NCI-H446 (cell line): ENCODE data around the gene CCDC148.

Experiments
- DNase-seq, 2 experiments: peaks; one replicate each; lab custom pipeline; 2025; lab: John Stamatoyannopoulos, UW

CCDC148 gene

DNA sequence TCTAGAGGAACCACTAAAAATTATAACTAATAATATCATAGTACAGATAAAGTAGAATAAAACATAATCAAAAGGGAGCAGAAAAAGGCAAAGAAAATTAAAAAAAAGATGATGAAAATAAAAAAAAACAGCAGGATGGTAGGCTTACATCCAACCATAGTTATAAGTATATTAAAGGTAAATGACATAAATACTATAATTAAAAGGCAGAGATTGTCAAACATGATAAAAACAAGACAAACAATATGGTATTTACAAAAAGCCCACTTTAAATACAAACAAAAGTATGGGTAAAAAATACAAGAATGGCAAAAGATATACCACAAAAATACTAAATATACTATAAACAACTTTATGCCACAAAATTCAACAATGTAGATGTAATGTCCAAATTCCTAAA is 24.4 kb downstream of the CCDC148 start:
- no peak for DNase-seq

DNA sequence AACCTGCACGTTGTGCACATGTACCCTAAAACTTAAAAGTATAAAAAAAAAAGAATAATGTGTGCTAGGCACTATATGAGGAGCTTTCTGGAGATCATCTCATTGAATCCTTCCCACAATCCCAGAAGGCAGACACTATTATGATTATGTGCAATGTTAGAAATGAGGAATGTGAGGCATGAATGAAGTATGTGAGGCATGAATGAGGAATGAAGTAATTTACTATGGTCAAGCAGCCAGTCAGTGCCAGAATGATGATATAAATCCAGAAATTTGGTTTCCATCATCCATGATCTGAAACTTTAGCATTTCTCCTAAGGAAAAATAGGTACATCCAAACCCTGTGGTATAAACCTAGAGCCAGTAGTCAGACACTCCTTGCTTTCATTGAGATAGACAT is 42.0 kb downstream of the CCDC148 start:
- DNase-seq = no peak

GRCh38 chr2:158413581-158413980 is 43.0 kb downstream of the CCDC148 start:
- no peak for DNase-seq

- no peak for DNase-seq
Observed at GRCh38 chr2:158412206-158412605, 44.3 kb downstream of the CCDC148 start.

DNA sequence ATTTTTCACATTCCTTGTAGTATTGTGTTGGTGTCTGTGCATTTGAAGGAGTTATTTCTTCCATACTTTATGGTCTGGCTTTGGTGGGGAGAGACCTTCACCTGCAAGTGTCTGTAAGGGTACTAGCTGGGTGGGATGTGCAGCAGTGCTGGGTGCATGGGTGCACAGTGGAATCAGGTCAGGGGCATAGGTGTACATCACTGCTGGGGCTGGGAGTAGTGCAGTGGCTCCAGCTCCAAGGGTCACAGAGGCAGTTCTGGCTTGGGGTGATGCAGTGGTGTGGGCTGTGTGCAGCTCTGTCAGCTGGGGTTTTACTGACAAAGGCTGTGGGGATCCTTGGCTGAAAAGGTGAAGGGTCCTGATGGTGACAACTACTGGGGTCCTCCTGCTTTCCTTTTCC is 44.8 kb downstream of the CCDC148 start:
- no peak for DNase-seq

DNA sequence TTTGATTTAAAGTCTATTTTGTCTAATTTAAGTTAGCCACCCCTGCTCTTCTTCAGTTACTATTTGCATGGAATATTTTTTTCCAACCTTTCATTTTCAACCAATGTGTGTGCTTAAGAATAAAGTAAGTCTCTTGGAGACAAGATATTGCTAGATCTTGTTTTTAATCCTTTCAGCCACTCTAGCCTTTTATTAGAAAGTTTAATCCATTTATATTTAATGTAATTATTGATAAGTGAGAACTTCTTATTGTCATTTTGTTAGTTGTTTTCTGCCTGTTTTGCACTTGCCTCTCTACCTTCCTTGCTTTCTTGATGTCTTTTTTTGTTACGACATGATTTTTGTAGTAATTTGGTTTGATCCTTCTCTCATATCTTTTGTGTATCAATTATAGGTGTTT is 46.4 kb downstream of the CCDC148 start:
- DNase-seq = no peak

DNA sequence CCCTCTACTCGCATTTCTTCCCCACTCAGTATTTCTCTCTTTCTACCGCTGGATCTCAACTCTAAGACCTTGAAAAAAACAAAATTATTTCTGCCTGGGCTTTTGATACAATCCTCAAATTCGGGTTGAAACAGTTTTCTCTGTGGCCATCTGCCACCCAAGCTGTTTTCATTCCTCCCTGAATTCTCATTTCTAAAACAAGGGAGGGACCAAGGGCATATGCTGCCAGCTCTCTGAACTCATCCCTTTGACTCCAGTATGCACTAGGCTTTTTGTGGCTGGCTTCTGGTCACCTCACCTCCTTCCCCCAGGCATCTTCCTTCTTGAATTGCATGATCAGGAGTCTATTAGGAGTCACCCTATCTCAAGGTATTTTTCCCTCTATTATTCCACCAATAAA is 49.5 kb downstream of the CCDC148 start:
- DNase-seq = peak; percentile 31 to 82

- no peak for DNase-seq
Observed at GRCh38 chr2:158405341-158405740, 51.2 kb downstream of the CCDC148 start.

DNA sequence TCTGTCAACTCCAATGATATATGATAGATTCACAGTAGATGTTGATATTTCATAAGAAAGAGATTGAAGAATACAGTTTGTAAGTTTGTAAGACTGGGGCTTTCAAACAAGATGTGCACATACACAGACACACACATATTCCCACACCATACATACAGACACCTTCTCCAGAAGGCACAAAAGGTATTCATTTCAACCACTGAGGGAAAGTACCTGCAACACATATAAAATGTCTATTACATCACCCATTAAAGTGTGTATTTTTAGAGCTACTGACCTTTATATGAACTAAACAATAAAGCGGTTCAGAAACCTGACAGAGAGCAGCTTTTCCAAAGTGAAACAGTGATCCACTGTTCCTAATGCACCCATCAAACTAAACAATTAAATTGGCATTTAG is 53.3 kb downstream of the CCDC148 start:
- DNase-seq = no peak

DNA sequence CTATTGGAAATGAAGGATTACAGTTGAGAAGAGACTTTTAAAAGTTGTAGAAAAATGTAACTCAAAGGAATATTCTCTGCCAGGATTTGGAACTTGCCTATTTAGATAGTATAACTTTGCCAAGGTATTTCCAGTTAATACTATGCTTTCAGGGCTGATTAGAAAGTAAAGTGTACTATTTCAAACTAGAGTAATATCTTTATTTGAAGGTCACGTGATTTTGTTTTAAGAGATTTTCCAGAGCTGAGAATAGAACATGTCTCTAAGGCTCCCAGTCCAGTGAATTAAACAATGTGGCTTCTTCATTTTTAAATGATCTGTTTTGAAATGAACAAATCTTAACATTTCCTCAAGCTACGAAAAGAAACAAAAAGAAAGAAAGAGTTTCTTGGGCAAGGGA is 53.9 kb downstream of the CCDC148 start:
- DNase-seq = no peak

DNA sequence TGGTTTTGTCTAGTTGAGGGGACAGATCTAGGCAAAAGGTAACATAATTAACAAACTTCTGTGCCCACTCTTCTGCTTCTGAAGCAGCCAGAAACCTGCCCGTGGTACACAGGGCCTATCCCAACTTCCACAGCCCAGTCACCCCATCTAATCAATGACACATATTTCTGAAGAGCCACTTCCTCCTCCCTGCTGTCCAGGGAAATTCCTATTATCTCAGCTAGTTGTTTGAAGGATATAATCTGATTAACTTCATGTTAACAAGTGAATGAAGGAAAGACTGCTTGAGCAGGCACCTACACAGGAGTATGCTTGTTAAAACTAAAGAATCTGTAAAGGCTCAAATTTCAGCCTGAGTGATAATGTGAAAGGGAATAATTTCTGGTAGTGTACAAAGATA is 61.4 kb downstream of the CCDC148 start:
- DNase-seq = no peak

DNA sequence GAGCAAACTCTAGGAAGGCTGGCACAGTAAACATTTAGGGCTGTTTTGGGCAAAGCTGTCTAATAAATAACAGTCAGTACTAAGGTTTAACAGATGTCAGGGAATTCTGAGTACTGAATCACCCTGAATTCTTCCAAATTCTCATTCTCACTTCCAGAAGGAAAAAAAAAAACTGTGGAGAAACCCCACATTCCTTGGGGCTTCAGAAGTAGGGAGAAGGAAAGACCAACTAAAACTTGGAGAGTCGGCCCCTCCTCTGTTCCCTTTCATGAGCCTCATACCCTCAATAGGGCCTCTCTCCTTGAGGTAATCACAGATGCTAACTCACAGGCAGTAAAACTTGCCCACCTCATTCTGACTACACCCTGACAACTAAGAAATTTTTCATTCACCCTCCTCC is 62.1 kb downstream of the CCDC148 start:
- DNase-seq = no peak

- DNase-seq = no peak
Observed at GRCh38 chr2:158393886-158394285, 62.7 kb downstream of the CCDC148 start.

DNA sequence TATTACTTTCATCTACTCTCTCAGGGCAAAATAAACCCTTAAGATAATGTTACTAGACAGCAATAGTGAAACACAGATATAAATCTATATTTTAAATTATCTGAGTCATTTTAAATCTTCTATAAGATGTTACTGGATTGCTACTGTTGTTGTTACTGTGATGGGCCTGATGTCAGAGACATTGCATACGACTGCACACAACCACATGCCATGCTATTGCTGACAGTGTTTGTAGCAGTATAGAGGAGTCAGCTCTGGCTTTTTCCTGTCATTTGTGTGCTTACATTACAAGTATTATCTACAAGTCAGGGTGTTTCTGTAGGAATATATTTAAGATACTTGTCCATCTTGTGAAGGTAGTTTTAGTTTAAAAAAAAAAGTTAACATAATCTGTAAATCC is 63.9 kb downstream of the CCDC148 start:
- DNase-seq = no peak

DNA sequence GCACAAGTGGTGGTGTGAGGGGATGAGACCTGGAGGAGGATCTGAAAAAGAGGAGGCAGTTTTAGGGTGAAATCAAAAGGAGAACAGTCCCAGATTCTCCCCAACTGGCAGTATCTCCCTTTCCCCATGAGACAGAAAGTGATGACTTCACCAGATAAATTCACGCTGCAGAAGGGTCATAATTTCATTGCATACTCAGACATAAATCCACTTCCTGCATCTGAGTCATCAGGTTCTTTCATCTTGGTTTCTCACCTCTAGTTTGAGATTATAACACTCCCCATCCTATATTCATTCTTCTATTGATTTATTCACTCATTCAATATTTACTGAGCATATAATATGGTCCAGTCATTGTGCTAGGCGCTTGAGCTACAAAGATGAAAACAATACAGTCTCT is 64.7 kb downstream of the CCDC148 start:
- no peak for DNase-seq

DNA sequence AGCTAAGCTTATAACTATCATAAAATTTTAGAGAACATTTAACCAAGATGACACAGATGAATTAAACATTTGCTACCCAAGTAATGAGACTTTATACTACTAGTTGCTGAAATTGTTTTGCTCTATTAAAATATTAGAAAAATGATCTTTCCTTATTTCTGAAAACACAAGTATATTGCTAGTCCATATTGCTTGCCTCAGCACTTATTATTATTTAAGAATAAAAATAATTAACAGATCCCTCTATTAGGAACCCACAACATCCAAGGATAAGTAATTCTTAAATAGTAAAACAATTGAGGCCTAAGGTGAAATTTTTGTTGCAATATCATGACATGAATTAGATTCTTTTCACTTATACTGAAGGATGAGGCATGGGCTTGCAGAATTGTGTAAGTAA is 65.2 kb downstream of the CCDC148 start:
- DNase-seq = no peak

DNA sequence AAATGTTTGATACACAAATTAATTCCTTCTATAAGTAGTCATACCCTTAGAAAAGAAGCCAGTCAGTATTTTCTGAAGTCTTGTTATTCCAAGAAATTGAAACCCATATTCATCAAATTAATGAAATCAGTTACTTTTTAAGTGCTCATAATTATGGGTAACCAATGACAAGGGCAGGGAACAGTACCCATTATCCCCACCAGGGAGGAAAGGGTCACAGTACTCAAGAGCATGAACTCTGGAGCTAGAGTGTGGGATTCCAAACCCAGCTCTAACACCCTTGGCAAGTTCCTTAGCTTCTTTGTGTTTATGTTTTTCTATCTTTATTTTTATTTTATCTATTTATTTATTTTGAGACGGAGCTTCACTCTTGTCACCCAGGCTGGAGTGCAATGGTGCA is 68.4 kb downstream of the CCDC148 start:
- DNase-seq = no peak

DNA sequence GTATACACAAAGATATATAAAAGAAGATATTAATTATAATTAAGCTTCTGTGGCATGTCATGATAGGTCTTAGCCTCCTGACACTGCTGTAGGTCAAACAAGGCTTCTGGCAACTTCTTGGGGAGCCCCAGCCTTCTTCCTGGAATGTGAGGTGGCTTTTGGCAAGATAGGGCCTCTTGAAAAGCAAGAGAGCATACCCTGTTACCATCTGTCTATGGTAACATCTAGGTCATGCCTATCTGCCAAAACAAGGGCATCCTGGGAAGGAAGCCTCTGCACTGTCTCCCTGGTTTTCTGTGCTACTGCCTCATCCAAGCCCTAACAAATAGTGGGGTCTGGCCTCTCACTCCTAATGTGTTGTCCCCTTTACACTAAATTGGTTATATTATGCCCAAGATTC is 70.9 kb downstream of the CCDC148 start:
- no peak for DNase-seq

DNA sequence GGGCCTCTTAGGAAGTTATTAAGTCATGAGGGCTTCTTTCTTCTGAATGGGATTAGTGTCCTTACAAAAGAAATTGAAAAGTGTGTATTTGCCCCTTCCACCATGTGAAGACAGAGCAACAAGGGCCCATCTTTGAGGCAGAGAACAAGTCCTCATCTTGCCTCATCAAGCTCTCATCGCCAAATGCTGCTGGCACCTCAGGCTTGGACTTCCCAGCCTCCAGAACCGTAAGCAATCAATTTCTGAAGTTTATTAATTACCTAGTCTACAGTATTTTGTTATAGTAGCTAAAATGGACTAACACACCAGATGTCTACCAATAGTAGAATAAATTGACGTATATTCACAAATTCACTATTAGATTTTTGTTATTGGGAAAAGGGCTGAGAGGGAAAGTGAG is 74.6 kb downstream of the CCDC148 start:
- DNase-seq = no peak

- DNase-seq = no peak
Observed at GRCh38 chr2:158381205-158381604, 75.3 kb downstream of the CCDC148 start.

- DNase-seq = no peak
Observed at GRCh38 chr2:158380746-158381145, 75.8 kb downstream of the CCDC148 start.

GRCh38 chr2:158378926-158379325 is 77.6 kb downstream of the CCDC148 start:
- DNase-seq = no peak

DNA sequence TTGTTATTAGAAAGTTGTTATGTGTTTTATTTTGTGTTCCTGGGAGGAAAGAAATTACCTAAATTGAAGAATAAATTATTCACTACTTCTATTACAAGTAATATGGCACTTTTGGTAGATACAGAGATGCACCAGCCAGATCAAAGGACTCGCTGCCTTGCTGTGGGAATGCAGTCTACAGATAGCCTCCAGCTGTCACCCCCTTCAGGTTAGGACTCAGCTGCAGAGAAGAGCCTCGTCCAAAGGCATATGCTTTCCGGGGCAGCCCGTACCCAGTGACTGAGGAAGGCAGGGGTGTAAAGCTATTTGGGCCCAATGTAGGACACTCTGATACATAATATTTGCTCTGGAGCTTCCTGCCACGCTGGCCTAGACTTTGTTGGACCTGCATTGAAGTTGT is 90.2 kb downstream of the CCDC148 start:
- DNase-seq = no peak

DNA sequence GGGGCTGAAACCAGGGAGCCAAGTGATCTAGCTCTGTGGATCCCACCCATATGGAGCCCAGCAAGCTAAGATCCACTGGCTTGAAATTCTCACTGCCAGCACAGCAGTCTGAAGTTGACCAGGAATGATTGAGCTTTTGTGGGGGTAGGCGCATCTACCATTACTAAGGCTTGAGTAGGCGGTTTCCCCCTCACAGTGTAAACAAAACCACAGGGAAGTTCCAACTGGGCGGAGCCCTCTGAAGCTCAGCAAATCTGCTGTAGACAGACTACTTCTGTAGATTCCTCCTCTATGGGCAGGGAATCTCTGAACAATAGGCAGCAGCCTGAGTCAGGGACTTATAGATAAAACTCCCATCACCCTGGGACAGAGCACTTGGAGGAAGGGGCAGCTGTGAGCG is 96.7 kb downstream of the CCDC148 start:
- DNase-seq = no peak

DNA sequence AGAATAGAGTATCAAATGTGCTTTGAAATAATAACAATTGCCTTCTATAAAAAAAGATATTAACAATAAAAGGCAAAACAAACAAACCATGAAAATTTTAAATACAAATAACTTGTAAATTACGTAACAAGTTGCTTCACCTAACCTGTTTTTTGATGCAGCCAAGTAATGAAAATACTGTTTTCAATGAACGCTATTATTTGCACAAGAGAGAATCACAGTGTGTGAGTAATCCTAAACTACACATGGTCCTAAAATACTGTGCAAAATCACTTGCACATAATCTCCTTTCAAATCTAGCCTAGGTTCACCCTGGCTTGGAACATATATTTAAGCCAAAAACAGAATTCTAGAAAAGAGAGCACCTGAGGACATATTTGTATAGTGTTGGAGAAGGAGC is 98.9 kb downstream of the CCDC148 start:
- DNase-seq = no peak
